Measurements from ENCODE around the gene AQP3.

The AQP3 gene

GRCh38 chr9:33465096-33465495 lies 17.7 kb upstream of the AQP3 start:
- Histone ChIP-seq H3K27me3 (ENCODE audit: insufficient read depth, poor library complexity, severe bottlenecking) (no peaks in the 10 kb centered on the region), H3K36me3 (ENCODE audit: low read depth) (peaks cover 89% of the 10 kb centered on the region), H3K9me3 (ENCODE audit: severe bottlenecking) (no peaks in the 10 kb centered on the region), H3K4me1 (ENCODE audit: insufficient read depth, poor library complexity, severe bottlenecking) (peaks cover 18% of the 10 kb centered on the region), H3K4me3 (ENCODE audit: severe bottlenecking) (no peak overlapping the region), H3K27ac (ENCODE audit: poor library complexity, severe bottlenecking) (peak overlapping the region; percentile 60)
- ATAC-seq (ENCODE audit: low read depth) (no peak), DNase-seq (ENCODE audit: low spot score) (no peak)
- TF ChIP-seq CTCF (IDR thresholded peaks at IDR 0.05; ENCODE audit: poor library complexity, severe bottlenecking) = no peak

GRCh38 chr9:33464045-33464636 lies 16.7 kb upstream of the AQP3 start:
- H3K36me3 ChIP-seq (ENCODE audit: low read depth) = peaks cover 79% of the 10 kb centered on the region
- no peaks in the 10 kb centered on the region for H3K9me3 ChIP-seq (ENCODE audit: severe bottlenecking)
- ATAC-seq (ENCODE audit: low read depth) = peak; percentile 69
- DNase-seq (ENCODE audit: low spot score) = no peak
- no peak for TF ChIP-seq CTCF (IDR thresholded peaks at IDR 0.05; ENCODE audit: poor library complexity, severe bottlenecking)
- H3K4me3 ChIP-seq (ENCODE audit: severe bottlenecking) = no peak overlapping the region
- peak overlapping the region; percentile 60 for H3K27ac ChIP-seq (ENCODE audit: poor library complexity, severe bottlenecking)
- H3K27me3 ChIP-seq (ENCODE audit: insufficient read depth, poor library complexity, severe bottlenecking) = no peaks in the 10 kb centered on the region
- peaks cover 18% of the 10 kb centered on the region for H3K4me1 ChIP-seq (ENCODE audit: insufficient read depth, poor library complexity, severe bottlenecking)

GRCh38 chr9:33463151-33463550 lies 15.8 kb upstream of the AQP3 start:
- Histone ChIP-seq H3K4me1 (ENCODE audit: insufficient read depth, poor library complexity, severe bottlenecking) (peaks cover 27% of the 10 kb centered on the region), H3K36me3 (ENCODE audit: low read depth) (peaks cover 70% of the 10 kb centered on the region), H3K4me3 (ENCODE audit: severe bottlenecking) (no peak overlapping the region), H3K9me3 (ENCODE audit: severe bottlenecking) (no peaks in the 10 kb centered on the region), H3K27ac (ENCODE audit: poor library complexity, severe bottlenecking) (peak overlapping the region; percentile 60), H3K27me3 (ENCODE audit: insufficient read depth, poor library complexity, severe bottlenecking) (no peaks in the 10 kb centered on the region)
- no peak for DNase-seq (ENCODE audit: low spot score)
- ATAC-seq (ENCODE audit: low read depth) = no peak
- TF ChIP-seq CTCF (IDR thresholded peaks at IDR 0.05; ENCODE audit: poor library complexity, severe bottlenecking) = no peak

- H3K36me3 ChIP-seq (ENCODE audit: low read depth) = peaks cover 53% of the 10 kb centered on the region
Observed at GRCh38 chr9:33461492-33461891, 14.1 kb upstream of the AQP3 start.

More at GRCh38 chr9:33461492-33461891, 14.1 kb upstream of the AQP3 start:
- Histone ChIP-seq H3K4me3 (ENCODE audit: severe bottlenecking) (no peak overlapping the region), H3K4me1 (ENCODE audit: insufficient read depth, poor library complexity, severe bottlenecking) (peaks cover 36% of the 10 kb centered on the region), H3K9me3 (ENCODE audit: severe bottlenecking) (no peaks in the 10 kb centered on the region), H3K27ac (ENCODE audit: poor library complexity, severe bottlenecking) (peak overlapping the region; percentile 79), H3K27me3 (ENCODE audit: insufficient read depth, poor library complexity, severe bottlenecking) (no peaks in the 10 kb centered on the region)
- no peak for ATAC-seq (ENCODE audit: low read depth)
- no peak for TF ChIP-seq CTCF (IDR thresholded peaks at IDR 0.05; ENCODE audit: poor library complexity, severe bottlenecking)
- no peak for DNase-seq (ENCODE audit: low spot score)
